DMS79 treated with DMSO at 0.1 percent for 48 hours (cell line): Measurements from ENCODE around the gene CENPF.

Source experiments
- DNase-seq: peaks from one replicate; lab custom pipeline; 2025; lab: John Stamatoyannopoulos, UW

CENPF gene

DNA sequence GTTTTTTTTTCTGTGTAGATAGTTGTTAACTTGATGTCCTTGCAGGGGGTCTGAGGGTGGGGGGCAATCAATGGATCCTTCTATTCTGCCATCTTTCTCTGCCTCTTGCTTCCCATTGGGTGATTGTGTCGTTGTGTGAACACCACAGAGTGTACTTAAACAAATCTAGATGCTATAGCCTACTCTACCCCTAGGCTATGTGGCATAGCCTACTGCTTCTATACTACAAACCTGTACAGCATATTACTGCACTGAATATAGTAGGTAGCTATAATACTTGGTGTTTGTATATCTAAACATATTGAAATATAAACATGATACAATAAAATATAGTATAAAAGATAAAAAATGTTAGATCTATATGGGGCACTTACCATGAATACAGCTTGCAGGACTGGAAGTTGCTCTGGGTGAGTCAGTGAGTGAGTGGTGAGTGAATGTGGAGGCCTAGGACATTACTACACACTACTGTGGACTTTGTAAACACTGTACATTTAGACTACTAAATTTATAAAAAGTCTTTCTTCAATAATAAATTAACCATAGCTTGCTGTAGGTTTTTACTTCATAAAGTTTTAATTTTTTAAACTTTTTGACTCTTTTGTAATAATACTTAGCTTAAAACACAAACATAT is 105.4 kb downstream of the CENPF start:
- DNase-seq = no peak

DNA sequence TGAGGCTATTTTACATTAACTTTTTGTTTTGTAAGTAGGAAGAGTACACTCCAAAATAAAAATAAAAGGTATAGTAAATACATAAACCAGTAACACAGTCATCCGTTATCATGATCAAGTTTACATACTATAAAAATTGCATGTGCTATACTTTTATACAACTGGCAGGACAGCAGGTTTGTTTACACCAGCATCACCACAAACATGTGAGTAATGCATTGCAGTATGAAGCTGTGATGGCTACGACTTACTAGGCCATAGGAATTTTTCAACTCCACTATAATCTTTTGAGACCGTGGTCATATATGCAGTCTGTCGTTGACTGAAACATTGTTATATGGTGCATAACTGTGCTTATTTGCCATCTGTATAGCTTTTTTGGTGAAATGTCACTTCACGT is 106.2 kb downstream of the CENPF start:
- no peak for DNase-seq

- DNase-seq = no peak
These were observed 109.7 kb downstream of the CENPF start for GRCh38 chr1:214712737-214713136.
